ENCODE data around the gene CISD3. TPM values are rescaled to one million over a fixed set of nuclear protein-coding genes. Genes with fewer than 3 reads are reported as not detected.

The CISD3 gene
- total and polyA plus RNA-seq, 2 of the 8 experiments (the other 6 are each of a cell fraction or from before 2014, with no cell fraction given), result 9.4 to 11.1 TPM

DNA sequence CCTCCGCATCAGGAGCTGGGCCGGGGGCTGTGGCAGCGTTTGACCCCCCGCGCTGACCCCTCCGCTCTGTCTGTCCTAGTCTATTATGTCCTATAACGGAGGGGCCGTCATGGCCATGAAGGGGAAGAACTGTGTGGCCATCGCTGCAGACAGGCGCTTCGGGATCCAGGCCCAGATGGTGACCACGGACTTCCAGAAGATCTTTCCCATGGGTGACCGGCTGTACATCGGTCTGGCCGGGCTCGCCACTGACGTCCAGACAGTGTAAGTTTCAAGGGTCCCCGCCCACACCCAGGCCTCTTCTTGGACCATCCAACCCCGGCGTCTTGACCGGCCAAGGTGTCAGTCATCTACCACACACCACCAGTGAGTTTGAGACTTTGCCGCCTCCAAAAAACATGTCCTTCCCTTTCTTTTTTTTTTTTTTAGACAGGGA is 22.9 kb downstream of the CISD3 start:
- Histone ChIP-seq H3K27ac (ENCODE audit: low read depth, low read length) (0 out of 2 replicates have a peak overlapping the region, but pooled peaks have one; percentile 67), H2BK20ac (ENCODE audit: low read length) (no peak overlapping the region), H3K4me3 (ENCODE audit: extremely low read depth in 1 of 4, insufficient read depth in 2 of 4, low read depth in 3 of 4, low read length in 4 of 4) (peak overlapping the region; percentile 86 to 99 (median 90)), H2AK5ac (ENCODE audit: low read depth, low read length) (no peak overlapping the region; the same call in 1 of the 2 replicates), H3K9me3 (ENCODE audit: insufficient read depth in 2 of 2, low read depth in 1 of 2, low read length in 1 of 2) (no peaks in the 10 kb centered on the region), H4K5ac (ENCODE audit: insufficient read length, low read depth, low read length) (no peak overlapping the region), H3K9ac (replicated peaks in 1 of 4; ENCODE audit: extremely low read depth in 1 of 4, low read depth in 3 of 4, low read length in 3 of 4) (peak overlapping the region; percentile 70 to 88 (median 80)), H2BK15ac (ENCODE audit: low read length) (no peak overlapping the region), H3K79me1 (ENCODE audit: low read depth, low read length) (peaks cover 2% of the 10 kb centered on the region; the same call in 1 of the 2 replicates), H3K27me3 (replicated peaks in 1 of 4; ENCODE audit: control insufficient read depth in 3 of 4, extremely low read depth in 1 of 4, insufficient read depth in 3 of 4, low read length in 3 of 4) (peaks cover 0 to 11% (median 5%) of the 10 kb centered on the region in 4 experiments; a peak in 5 of 7 replicates), H4K8ac (ENCODE audit: extremely low read depth, insufficient read depth, low read length) (peak overlapping the region; percentile 62), H3K23me2 (ENCODE audit: low read depth, low read length) (peaks cover 34% of the 10 kb centered on the region), H3K4me1 (replicated peaks in 1 of 4; ENCODE audit: control insufficient read depth in 3 of 4, insufficient read depth in 4 of 4, low read length in 3 of 4) (peaks cover 0 to 5% (median 3%) of the 10 kb centered on the region in 4 experiments; a peak in 4 of 7 replicates), H2BK5ac (ENCODE audit: low read depth, low read length) (peak overlapping the region; percentile 96; the same call in 1 of the 2 replicates), H3K36me3 (ENCODE audit: control insufficient read depth in 2 of 4, insufficient read depth in 4 of 4, low read length in 3 of 4) (peaks cover 9 to 23% (median 16%) of the 10 kb centered on the region in 4 experiments; a peak in 7 of 8 replicates), H2AFZ (ENCODE audit: low read length) (no peak overlapping the region), H3K18ac (ENCODE audit: extremely low read depth, low read length) (0 out of 2 replicates have a peak overlapping the region, but pooled peaks have one; percentile 73), H4K91ac (replicated peaks; ENCODE audit: insufficient read length, low read length) (no peak overlapping the region), H3K23ac (ENCODE audit: insufficient read length) (no peak overlapping the region), H3K56ac (replicated peaks; ENCODE audit: insufficient read length, low read depth, low read length) (peak overlapping the region; percentile 85), H3K4ac (replicated peaks; ENCODE audit: insufficient read length, low read depth, low read length) (no peak overlapping the region), H2BK120ac (replicated peaks; ENCODE audit: low read depth, low read length) (no peak overlapping the region), H3K4me2 (ENCODE audit: insufficient read depth in 1 of 2, low read depth in 2 of 2, low read length in 2 of 2) (peak overlapping the region; percentile 89 to 96), H2BK12ac (ENCODE audit: low read depth, low read length) (no peak overlapping the region), H4K20me1 (replicated peaks in 1 of 2; ENCODE audit: control insufficient read depth in 1 of 2, insufficient read depth in 2 of 2, low read length in 2 of 2) (peaks cover 0 to 5% of the 10 kb centered on the region in 2 experiments), H3K14ac (ENCODE audit: insufficient read length) (no peak overlapping the region), H3K79me2 (ENCODE audit: control insufficient read depth in 1 of 2, insufficient read depth in 2 of 2, low read length in 2 of 2) (peaks cover 0 to 16% of the 10 kb centered on the region in 2 experiments; a peak in 3 of 4 replicates)
- TF ChIP-seq JUND (IDR thresholded peaks at IDR 0.05; ENCODE audit: low read length) (no peak), CHD1 (IDR thresholded peaks at IDR 0.05; ENCODE audit: low read depth, low read length) (no peak)
- DNase-seq (ENCODE audit: low read depth in 1 of 2, low spot score in 2 of 2) (no peak), FAIRE-seq (no peak)
- ChIA-PET CTCF (ENCODE audit: partially characterized antibody) (interaction anchor here (0.8 to 2.5 kb wide), 4 partner anchors 9 to 76 kb away, joined by 3 to 10 read pairs (median 4); no protein-coding TSS in a partner anchor), POLR2A (ENCODE audit: partially characterized antibody) (interaction anchor here (0.8 to 3.6 kb wide), 7 partner anchors 11 to 698 kb away, joined by 3 to 17 read pairs (median 4); partner anchors contain the start of genes LASP1 and MED1)
- 19% methylated on average over 22 of the region's 22 CpGs; no CpG with 5 or more reads in 1 of the 2 experiments for WGBS, 2 experiments (ENCODE audit: extremely low coverage in 1 of 2, insufficient coverage in 1 of 2, insufficient read length in 1 of 2, insufficient replicate concordance in 2 of 2, low coverage in 1 of 2, low lambda C conversion rate in 2 of 2, missing lambda C conversion rate in 1 of 2)

All from H1 (cell line).